ENCODE results near the gene SLC12A1.

GRCh38 chr15:48332642-48333034 lies 126.5 kb downstream of the SLC12A1 start:
- TF ChIP-seq POLR2A (IDR thresholded peaks at IDR 0.05) = no peak
- TF ChIP-seq CTCF (IDR thresholded peaks at IDR 0.05) = no peak
- no peak for TF ChIP-seq POLR2AphosphoS5 (IDR thresholded peaks at IDR 0.05)
